ENCODE results near the gene STPG2. TPM values are rescaled to one million over a fixed set of nuclear protein-coding genes. Genes with fewer than 3 reads are reported as not detected.

Gene STPG2
- total and polyA plus RNA-seq, 2 donors (not counting 3 experiments of a cell fraction or from before 2014, with no cell fraction given): not detected

DNA sequence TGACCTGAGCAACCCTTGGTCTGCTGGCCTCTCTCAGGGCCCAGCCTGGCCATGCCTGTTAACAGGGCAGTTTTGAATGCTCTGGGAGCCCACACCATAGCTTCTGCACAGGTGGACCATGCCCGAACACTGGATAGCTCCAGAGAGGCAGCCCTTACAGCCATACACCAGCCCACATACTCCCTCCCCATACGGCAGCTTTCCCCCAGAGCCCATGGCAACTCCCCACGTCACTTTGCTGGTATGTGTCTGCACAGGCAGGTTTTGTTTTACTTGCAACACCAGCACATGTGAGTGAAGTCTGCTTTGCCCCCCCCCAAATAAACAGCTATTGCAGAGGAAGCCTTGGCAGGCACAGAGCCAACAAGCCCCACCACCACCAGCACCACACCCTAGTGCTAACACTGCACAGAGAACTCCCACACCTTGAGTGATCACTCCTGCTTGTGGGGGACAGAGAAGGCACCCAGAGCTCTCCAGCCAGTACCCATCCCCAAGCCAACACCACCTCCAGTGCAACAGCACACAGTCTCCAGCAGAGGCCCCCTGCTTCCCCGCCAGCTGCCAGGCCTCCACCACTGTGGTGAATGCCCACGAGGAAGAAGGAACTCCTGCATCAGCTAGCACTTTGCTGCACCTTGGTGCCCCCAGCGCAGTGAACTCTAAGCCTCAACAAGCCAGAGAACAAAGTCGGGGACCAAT, 87.3 kb downstream of the STPG2 start:
- Histone ChIP-seq H3K4me1 (ENCODE audit: control insufficient read depth, extremely low read depth, insufficient read depth, low read length) (no peaks in the 10 kb centered on the region), H3K9me1 (replicated peaks; ENCODE audit: control insufficient read depth, extremely low read depth, insufficient read depth, low read length) (no peaks in the 10 kb centered on the region), H3K27me3 (ENCODE audit: control insufficient read depth in 2 of 2, insufficient read depth in 2 of 2, low read length in 2 of 2) (no peaks in the 10 kb centered on the region), H4K20me1 (replicated peaks; ENCODE audit: control insufficient read depth, extremely low read depth, insufficient read depth, low read length) (no peaks in the 10 kb centered on the region), H3K27ac (ENCODE audit: insufficient read depth, low read depth, low read length) (no peak overlapping the region), H3K9ac (replicated peaks; ENCODE audit: extremely low read depth, insufficient read depth, low read length) (no peak overlapping the region), H3K36me3 (ENCODE audit: control insufficient read depth in 2 of 2, extremely low read depth in 1 of 2, insufficient read depth in 2 of 2, low read length in 2 of 2) (no peaks in the 10 kb centered on the region), H3K4me3 (replicated peaks in 1 of 3; ENCODE audit: insufficient read depth in 1 of 3, low read depth in 1 of 3, low read length in 3 of 3) (no peak overlapping the region), H3K9me3 (replicated peaks; ENCODE audit: control insufficient read depth, insufficient read depth, low read length) (no peaks in the 10 kb centered on the region), H2AFZ (ENCODE audit: low read depth, low read length) (no peak overlapping the region), H3K4me2 (ENCODE audit: insufficient read depth, low read length) (no peak overlapping the region), H3K79me2 (ENCODE audit: control insufficient read depth, insufficient read depth, low read length) (no peaks in the 10 kb centered on the region)
- POLR2A ChIA-PET: no interaction called here
- TF ChIP-seq, protein P1, sequence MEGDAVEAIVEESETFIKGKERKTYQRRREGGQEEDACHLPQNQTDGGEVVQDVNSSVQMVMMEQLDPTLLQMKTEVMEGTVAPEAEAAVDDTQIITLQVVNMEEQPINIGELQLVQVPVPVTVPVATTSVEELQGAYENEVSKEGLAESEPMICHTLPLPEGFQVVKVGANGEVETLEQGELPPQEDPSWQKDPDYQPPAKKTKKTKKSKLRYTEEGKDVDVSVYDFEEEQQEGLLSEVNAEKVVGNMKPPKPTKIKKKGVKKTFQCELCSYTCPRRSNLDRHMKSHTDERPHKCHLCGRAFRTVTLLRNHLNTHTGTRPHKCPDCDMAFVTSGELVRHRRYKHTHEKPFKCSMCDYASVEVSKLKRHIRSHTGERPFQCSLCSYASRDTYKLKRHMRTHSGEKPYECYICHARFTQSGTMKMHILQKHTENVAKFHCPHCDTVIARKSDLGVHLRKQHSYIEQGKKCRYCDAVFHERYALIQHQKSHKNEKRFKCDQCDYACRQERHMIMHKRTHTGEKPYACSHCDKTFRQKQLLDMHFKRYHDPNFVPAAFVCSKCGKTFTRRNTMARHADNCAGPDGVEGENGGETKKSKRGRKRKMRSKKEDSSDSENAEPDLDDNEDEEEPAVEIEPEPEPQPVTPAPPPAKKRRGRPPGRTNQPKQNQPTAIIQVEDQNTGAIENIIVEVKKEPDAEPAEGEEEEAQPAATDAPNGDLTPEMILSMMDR (IDR thresholded peaks at IDR 0.05; ENCODE audit: extremely low read depth in 1 of 2, insufficient read depth in 1 of 2, low read depth in 1 of 2, low read length in 2 of 2): no peak
- TF ChIP-seq EZH2 (IDR thresholded peaks at IDR 0.05; ENCODE audit: borderline replicate concordance, low read depth, low read length, severe bottlenecking): no peak
- no TSS peak for BruUV-seq (replicated peaks)
- dilution Hi-C loops (cut with MboI; ENCODE audit: extremely low pct_ligation_motif_present, low sequenced_read_pairs): no loop called here
- intact Hi-C loops (cut with micrococcal nuclease): no loop called here
- CTCF ChIA-PET: no interaction called here
- DNase-seq (ENCODE audit: low read depth, low spot score) (no peak), FAIRE-seq (no peak)

- Histone ChIP-seq H3K79me2 (ENCODE audit: control insufficient read depth, insufficient read depth, low read length) (no peaks in the 10 kb centered on the region), H3K27me3 (ENCODE audit: control insufficient read depth in 2 of 2, insufficient read depth in 2 of 2, low read length in 2 of 2) (no peaks in the 10 kb centered on the region), H3K9me3 (replicated peaks; ENCODE audit: control insufficient read depth, insufficient read depth, low read length) (no peaks in the 10 kb centered on the region), H3K4me2 (ENCODE audit: insufficient read depth, low read length) (no peak overlapping the region), H2AFZ (ENCODE audit: low read depth, low read length) (no peak overlapping the region), H3K4me3 (replicated peaks in 1 of 3; ENCODE audit: insufficient read depth in 1 of 3, low read depth in 1 of 3, low read length in 3 of 3) (no peak overlapping the region), H3K36me3 (ENCODE audit: control insufficient read depth in 2 of 2, extremely low read depth in 1 of 2, insufficient read depth in 2 of 2, low read length in 2 of 2) (no peaks in the 10 kb centered on the region), H4K20me1 (replicated peaks; ENCODE audit: control insufficient read depth, extremely low read depth, insufficient read depth, low read length) (no peaks in the 10 kb centered on the region), H3K9me1 (replicated peaks; ENCODE audit: control insufficient read depth, extremely low read depth, insufficient read depth, low read length) (no peaks in the 10 kb centered on the region), H3K27ac (ENCODE audit: insufficient read depth, low read depth, low read length) (no peak overlapping the region), H3K9ac (replicated peaks; ENCODE audit: extremely low read depth, insufficient read depth, low read length) (no peak overlapping the region), H3K4me1 (ENCODE audit: control insufficient read depth, extremely low read depth, insufficient read depth, low read length) (no peaks in the 10 kb centered on the region)
- BruUV-seq (replicated peaks): no TSS peak
- intact Hi-C loops (cut with micrococcal nuclease): loop anchor here (5.0 kb wide), 1 partner anchor 1804 kb away; no protein-coding TSS in a partner anchor
- no peak for DNase-seq (ENCODE audit: low read depth, low spot score)
- POLR2A ChIA-PET: no interaction called here
- CTCF ChIA-PET: interaction anchor here (1.0 to 1.6 kb wide), 2 partner anchors 18 to 46 kb away, joined by 3 to 7 read pairs; no protein-coding TSS in a partner anchor
- dilution Hi-C loops (cut with MboI; ENCODE audit: extremely low pct_ligation_motif_present, low sequenced_read_pairs): no loop called here
- TF ChIP-seq, protein P1 (IDR thresholded peaks at IDR 0.05; ENCODE audit: extremely low read depth in 1 of 2, insufficient read depth in 1 of 2, low read depth in 1 of 2, low read length in 2 of 2): no peak
- TF ChIP-seq POLR2A (IDR thresholded peaks at IDR 0.05; ENCODE audit: low read depth, low read length): no peak
- TF ChIP-seq POLR2AphosphoS5 (IDR thresholded peaks at IDR 0.05; ENCODE audit: insufficient read depth, low read depth, low read length): no peak
- TF ChIP-seq MYC (IDR thresholded peaks at IDR 0.05; ENCODE audit: low read depth, low read length): no peak
- FAIRE-seq: no peak
These were observed 96.6 kb downstream of the STPG2 start for GRCh38 chr4:98046665-98047064.

All from endothelial cell of umbilical vein (primary cell).